ENCODE results near the gene TMOD3.
A peak's percentile ranks its signal among the peaks of the same experiment; 100 is the strongest.

Gene TMOD3

DNA sequence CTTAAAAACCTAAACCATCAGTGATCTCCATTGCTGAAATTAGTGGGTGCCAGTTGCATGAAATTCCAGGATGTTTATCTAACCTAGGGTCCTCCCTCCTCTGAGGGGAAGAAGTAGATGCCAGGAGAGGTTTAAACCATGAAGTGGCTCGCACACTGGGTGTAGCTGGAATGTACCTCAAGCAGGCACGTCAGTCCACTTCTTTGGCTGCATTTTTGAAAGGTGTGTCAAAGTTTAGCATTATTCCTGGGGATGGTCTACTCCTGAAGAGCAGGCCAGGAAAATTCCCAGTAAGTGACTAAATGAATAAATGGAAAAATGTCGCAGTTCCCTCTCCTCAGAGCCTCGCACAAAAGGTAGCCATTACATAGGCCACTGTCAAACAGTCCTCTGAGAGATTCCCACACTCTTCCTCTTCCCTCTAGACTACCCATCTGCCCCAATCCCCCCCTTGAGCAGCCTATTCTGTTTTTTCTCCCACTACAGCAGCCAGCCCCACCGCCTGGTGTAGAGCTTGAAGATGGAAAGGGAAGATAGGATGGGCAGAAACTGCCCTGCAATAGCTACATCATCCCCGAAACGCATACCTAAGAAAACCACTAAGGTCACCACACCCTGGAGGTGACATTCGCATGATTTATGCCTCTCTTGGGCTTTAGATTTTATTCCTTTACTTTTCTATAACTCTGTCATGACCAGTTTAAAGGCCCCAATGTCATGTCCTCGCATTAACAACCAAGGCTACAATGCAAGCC lies 655 bp upstream of the TMOD3 start:
- no peak for DNase-seq (ENCODE audit: low spot score)

- DNase-seq (ENCODE audit: low spot score): peak; percentile 9
Measured at GRCh38 chr15:51830276-51830806, 888 bp downstream of the TMOD3 start.

- no peak for DNase-seq (ENCODE audit: low spot score)
Measured at GRCh38 chr15:51833772-51834171, 4.3 kb downstream of the TMOD3 start.

DNA sequence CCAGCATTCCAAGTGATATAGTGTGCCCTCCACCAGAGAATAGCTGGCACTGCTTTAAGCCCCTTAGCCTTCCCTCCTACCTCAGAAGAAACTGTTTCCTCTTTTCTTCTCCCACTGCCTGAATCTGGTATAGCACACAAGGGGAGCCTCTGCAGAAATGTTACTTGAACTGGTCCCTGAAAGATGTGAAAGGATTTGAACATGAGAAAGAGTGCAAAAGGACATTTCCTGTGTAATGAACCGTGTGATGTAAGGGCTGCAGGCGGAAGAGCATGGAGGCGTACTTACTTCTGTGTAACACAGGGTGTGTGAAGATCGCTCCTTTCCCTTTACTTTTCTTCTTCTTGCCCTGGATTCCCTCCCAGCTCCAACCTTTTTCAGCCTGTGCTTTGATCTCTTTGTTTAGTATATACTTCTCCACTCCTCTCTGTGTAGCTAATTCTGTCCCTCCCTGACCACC lies 8.4 kb downstream of the TMOD3 start:
- no peak for DNase-seq (ENCODE audit: low spot score)

DNA sequence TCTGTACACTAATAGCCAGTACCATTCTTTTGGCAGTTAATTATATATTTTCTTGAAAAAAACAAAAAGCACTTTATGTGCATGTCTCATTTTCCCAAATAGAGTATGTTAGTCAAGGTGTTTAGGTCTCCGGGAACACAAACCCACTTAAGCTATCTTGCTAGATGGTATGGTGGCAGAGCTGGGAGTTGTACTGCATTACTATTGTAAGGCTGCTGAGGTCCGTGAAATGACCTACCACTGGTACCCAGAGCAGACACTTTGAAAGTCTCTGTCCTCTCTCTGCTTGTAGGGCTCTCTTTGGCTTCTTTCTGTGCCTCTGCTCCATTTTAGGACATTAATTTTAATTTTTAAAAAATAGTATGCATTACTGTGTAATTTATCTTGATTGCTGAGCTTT lies 8.8 kb downstream of the TMOD3 start:
- DNase-seq (ENCODE audit: low spot score): no peak

- DNase-seq (ENCODE audit: low spot score): no peak
Measured at GRCh38 chr15:51840692-51841091, 11.2 kb downstream of the TMOD3 start.

GRCh38 chr15:51841406-51842040 lies 12.1 kb downstream of the TMOD3 start:
- DNase-seq (ENCODE audit: low spot score): no peak

- DNase-seq (ENCODE audit: low spot score): no peak
Measured at GRCh38 chr15:51842265-51842664, 12.8 kb downstream of the TMOD3 start.

DNA sequence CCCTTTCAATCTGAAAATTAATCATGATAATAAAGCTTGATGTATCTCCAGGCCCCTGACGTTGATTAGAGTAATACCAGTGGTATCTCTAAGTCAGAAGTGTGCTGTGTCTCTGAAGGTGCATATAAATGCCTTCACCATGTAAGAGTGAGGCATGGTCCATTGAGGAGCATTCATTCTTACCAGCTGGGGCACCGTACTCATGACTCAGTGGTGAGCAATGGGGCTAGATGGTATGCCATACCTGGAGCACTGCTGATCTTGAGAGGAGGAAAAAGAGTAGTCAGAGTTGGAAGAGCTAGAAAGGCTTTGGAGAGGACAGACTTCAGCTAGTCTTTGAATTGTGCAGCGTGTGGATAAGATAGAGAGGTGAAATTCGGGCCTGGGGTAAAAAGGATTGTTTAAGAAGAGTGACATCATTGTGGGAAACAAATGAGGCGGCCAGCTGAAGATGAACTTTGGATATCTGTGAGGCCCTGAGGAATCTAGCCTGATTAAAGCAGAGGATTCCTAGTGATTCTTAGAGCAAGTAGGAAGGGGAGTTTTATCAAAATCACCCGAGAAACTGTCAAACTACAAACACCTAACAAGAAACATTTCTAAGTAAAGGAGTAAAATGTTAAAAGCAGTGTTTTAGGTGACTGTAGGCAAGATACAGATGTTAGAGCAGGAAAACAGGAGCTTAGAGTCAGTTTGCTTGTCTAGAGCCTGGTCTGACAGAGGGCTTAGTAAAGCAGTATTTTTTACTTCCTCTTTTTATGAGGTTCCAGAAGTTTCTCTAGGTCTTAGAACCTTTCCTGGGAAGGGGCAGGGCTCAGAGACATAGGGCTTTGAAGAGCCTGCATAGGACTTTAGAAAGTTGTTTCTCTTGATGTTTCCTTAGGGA lies 13.6 kb downstream of the TMOD3 start:
- no peak for DNase-seq (ENCODE audit: low spot score)

DNA sequence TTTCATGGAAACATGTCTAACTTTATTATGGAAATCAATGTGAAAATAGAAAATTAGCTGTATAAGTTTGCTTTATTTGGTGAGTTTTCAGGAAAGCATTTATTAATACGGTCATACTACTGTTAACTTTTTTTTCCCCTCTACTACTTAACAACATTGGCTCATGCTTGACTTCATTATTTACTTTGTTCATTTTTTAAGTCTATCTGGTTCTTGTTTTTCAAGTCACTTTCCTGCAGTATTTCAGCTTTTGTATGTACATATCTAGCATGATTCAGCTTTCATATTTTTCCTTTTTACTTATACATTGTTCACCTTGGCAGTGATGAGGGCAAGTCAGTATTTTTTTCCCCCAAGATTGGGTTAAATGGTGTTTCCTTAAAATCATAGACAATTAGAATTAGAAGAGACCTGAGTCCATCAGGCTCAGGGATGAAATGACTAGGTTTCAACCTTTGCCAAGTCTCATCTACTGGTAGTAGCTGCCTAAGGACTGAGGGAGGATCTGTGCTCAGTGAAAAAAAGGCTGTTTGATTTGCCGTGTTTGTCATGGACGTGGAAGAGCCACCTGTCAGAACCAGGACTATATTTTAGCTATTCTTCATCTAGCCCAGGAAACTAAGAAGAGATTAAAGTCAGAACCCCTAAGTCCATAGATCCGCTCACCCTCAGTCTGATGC lies 15.4 kb downstream of the TMOD3 start:
- DNase-seq (ENCODE audit: low spot score): no peak

DNA sequence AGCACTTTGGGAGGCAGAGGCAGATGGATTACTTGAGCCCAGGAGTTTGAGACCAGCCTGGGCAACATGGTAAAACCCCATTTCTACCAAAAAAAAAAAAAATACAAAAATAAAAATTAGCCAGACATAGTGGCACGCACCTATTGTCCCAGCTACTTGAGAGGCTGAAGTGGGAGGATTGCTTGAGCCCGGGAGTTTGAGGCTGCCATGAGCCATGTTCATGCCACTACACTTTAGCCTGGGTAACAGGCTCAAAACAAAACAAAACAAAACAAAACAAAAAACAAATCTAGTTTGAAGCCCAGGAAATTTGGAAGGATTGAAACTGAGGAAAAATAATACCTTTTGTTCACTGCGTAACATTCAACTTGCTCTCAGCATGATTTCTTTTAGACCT lies 16.6 kb downstream of the TMOD3 start:
- DNase-seq (ENCODE audit: low spot score): no peak

DNA sequence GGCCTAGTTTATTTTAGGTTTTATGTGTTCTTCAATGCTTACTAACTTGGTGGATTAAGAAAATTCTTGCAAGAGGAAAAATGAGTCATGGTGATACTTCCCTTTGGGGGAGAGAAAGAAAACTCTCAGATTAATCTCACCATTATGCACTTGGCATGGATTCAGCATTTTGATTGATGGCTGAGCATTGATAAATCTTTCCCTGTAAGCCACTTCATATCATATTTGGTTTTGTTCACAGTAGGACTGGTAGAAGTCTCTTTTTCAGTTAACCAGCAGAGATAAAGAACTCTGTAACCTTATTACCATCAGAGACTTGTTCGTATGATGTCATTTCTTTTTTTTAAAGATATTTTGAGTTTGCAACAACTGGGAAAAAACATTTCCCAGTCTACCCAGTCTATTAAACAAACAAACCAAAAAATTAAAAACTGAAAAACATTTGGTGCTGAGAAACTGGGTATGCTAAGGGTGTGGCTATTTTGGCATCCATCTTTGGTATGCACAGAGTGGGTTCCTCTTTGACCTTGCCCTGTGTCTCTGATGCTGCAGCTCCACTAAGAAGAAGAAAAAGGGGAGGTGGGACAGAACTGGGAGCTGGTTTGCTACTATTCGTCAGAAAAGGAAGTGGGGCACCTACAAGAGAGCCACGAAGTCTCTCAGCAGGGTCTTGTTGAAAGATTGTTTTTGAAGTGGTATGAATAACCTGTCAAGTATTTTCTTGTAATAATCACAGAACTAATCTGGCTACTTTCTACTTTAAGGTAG lies 17.2 kb downstream of the TMOD3 start:
- DNase-seq (ENCODE audit: low spot score): no peak

DNA sequence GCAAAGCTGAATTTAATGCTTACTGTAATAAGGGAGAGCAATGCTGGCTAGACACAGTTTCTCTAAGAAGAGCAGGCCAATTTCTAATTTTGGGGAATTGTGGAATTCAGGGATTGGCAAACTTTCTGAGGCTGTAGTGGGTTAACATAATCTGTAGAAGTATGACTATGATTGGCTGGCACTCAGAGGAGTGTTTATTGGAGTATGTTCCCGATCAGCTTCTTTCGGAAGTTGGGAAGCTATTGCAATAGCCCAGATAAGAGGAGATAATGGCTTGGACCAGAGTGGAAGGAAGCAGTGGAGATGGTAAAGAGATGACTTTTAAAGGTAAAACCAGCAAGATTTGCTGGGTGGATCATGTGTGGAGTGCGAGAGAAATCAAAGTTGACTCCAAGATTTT lies 19.4 kb downstream of the TMOD3 start:
- DNase-seq (ENCODE audit: low spot score): no peak

- no peak for DNase-seq (ENCODE audit: low spot score)
Measured at GRCh38 chr15:51849860-51850259, 20.4 kb downstream of the TMOD3 start.

DNA sequence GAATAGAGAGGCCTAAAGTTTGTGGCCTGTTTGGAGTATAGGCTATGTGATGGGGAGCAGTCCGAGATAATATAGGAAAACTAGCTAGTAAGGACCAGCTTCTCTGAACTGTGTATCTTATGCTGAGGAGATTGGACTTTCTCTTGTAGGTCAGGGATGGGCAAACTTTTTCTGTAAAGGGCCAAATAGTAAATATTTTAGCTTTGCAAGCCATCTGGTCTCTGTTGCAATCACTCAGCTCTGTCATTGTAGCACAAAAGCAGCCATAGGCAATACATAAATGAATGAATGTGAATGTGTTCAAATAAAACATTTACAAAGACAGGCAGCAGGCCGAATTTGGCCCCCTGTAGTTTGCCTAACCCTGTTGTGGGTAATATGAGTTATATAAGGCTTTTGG lies 24.5 kb downstream of the TMOD3 start:
- DNase-seq (ENCODE audit: low spot score): no peak

GRCh38 chr15:51855612-51856011 lies 26.2 kb downstream of the TMOD3 start:
- no peak for DNase-seq (ENCODE audit: low spot score)

- no peak for DNase-seq (ENCODE audit: low spot score)
Measured at GRCh38 chr15:51856714-51857380, 27.4 kb downstream of the TMOD3 start.

GRCh38 chr15:51861557-51862359 lies 32.3 kb downstream of the TMOD3 start:
- DNase-seq (ENCODE audit: low spot score): no peak

DNA sequence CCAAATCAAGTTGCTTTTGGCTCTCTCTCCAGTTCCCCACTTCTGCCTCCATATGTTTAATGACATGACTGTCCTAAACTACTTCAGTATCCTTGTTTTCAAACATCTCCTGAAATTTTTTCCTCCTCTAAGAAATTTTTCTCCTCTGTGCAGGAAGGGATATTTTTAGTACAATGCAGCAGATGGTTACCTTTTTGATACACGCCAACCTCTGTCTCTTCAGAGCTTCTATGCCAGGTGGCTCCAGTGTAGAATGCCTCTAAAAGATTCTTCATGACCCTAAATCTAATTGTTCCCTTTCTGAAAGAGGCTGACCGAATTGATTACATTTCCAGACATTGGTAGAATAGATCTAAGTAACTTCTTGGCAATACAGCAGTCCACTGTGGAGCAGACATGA lies 33.7 kb downstream of the TMOD3 start:
- no peak for DNase-seq (ENCODE audit: low spot score)
